ENCODE measurements around the gene EPHB3. TPM values are rescaled to one million over a fixed set of nuclear protein-coding genes. Genes with fewer than 3 reads are reported as not detected.
A peak's percentile ranks its signal among the peaks of the same experiment; 100 is the strongest.

The EPHB3 gene
- total RNA-seq, 2 donors from 2014 or later: 7.9 to 10.1 TPM

GRCh38 chr3:184564685-184565385 is 3.2 kb downstream of the EPHB3 start:
- no peak for ATAC-seq
- DNase-seq: no peak
- Histone ChIP-seq H3K4me1 (peaks cover 80% of the 10 kb centered on the region), H3K27me3 (no peaks in the 10 kb centered on the region), H3K9me3 (no peaks in the 10 kb centered on the region), H3K27ac (peak overlapping the region; percentile 82 to 90 (median 85)), H3K36me3 (replicated peaks in 1 of 2; ENCODE audit: insufficient read depth in 1 of 2, low read depth in 2 of 2) (no peaks in the 10 kb centered on the region), H3K4me3 (no peak overlapping the region)
- TF ChIP-seq POLR2A (IDR thresholded peaks at IDR 0.05) (no peak), CTCF (IDR thresholded peaks at IDR 0.05) (no peak)
- 37 to 40% methylated on average over 4 to 5 of the region's 5 CpGs for WGBS, 2 donors
- intact Hi-C loops (cut with DNase I): no loop called here

DNA sequence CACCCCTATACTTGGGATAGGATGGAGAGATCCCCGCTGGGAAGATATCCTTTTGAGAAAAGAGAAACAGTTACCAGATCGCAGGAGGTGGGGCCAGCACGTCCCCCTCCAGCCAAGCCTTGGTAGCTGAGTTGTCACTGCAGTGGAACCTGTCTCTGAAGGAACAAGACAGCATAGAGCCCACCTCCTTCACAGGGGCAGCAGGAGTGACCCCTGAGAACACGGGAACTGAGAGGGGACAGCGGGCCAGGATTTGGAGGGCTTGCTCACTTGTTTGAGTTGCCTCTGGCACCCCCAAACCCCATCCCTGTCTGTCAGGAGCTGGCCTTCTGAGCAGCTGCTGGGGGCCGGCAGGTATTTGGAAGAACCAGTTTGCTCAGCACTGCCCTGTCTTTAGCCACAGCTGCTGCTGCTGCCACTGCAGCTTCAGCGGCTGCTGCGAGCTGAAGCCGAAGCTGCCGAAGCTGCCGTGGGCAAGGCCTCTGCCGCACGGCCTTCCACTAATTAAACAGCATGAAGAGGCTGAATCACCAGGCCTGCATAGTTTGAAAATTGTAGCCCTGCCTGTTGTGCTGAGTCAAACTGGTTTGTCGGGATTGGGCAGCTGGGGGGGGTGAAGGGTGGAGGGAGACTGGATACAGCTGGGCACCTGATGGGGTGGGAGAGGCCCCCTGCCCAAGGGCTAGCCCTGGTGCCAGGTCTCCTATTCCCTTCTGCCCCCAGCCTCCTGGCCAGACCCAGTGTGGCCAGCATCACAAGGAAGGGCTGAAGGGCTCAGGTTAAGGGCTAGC is 4.0 kb downstream of the EPHB3 start:
- WGBS, 2 donors: 18 to 23% methylated on average over 4 to 14 of the region's 14 CpGs
- Histone ChIP-seq H3K4me3 (no peak overlapping the region), H3K27ac (peak overlapping the region; percentile 82 to 90 (median 85)), H3K9me3 (no peaks in the 10 kb centered on the region), H3K27me3 (no peaks in the 10 kb centered on the region), H3K4me1 (peaks cover 77% of the 10 kb centered on the region), H3K36me3 (replicated peaks in 1 of 2; ENCODE audit: insufficient read depth in 1 of 2, low read depth in 2 of 2) (no peaks in the 10 kb centered on the region)
- ATAC-seq (peak; percentile 41), DNase-seq (peak; percentile 86 to 92 (median 90))
- TF ChIP-seq CTCF (IDR thresholded peaks at IDR 0.05) (no peak), POLR2A (IDR thresholded peaks at IDR 0.05) (peak; percentile 69 to 74 (median 73))
- intact Hi-C loops (cut with DNase I): no loop called here

DNA sequence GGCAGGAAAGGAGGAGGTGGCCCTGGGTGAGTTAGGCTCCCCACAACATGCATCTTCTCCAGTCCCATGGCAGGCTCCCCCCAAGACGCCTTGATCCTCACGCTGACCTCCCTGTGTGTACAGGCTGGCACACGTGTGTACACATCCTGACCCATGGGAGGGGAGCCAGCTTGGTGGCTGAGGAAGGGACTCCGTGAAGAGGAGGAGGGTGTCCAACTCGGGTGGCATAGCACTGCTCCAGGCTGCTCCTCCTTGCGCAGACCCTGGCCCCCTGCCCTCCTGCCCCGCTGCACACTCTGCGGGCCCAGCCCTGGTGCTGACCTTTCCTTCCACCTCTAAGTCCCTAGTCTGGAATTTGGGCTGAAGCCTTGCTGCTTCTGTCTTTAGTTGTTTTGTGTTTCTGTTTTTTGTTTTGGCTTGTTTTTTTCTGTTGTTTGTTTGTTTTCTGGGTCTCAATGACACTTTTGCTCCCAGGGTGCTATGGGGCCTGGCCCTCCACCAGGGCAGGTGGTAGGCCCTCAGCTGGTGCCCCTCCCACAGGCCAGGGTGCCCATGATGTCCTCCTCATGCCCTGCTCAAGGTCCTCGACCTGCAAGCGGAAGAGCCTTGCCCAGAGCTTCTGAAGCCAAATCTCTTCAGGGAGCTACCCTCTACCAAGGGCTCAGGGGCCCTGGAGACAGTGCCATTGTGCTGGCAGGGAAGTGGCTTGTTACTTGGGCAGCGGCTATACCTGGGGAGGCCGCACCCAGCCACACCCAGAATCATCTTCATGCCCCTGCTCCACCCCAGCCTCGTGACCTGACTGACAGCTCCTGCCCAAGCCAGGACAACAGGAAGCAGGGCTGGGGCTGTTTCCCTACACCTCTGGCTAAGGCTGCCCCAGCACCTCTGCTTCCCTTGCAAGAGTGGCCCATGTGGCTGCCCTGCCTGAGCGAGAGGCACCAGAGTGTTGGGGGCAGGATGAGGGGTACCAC is 5.1 kb downstream of the EPHB3 start:
- TF ChIP-seq CTCF (IDR thresholded peaks at IDR 0.05): no peak
- TF ChIP-seq POLR2A (IDR thresholded peaks at IDR 0.05): no peak
- H3K9me3 ChIP-seq: no peaks in the 10 kb centered on the region
- peaks cover 71% of the 10 kb centered on the region for H3K4me1 ChIP-seq
- no peaks in the 10 kb centered on the region for H3K36me3 ChIP-seq (replicated peaks in 1 of 2; ENCODE audit: insufficient read depth in 1 of 2, low read depth in 2 of 2)
- no peak overlapping the region for H3K4me3 ChIP-seq
- no peaks in the 10 kb centered on the region for H3K27me3 ChIP-seq
- 50 to 57% methylated on average over 8 to 14 of the region's 14 CpGs for WGBS, 2 donors
- DNase-seq (peak in 2 of 4 donors; percentile 60 to 65), ATAC-seq (no peak)
- H3K27ac ChIP-seq: peak overlapping the region; percentile 82 to 90 (median 85)
- intact Hi-C loops (cut with DNase I): no loop called here

DNA sequence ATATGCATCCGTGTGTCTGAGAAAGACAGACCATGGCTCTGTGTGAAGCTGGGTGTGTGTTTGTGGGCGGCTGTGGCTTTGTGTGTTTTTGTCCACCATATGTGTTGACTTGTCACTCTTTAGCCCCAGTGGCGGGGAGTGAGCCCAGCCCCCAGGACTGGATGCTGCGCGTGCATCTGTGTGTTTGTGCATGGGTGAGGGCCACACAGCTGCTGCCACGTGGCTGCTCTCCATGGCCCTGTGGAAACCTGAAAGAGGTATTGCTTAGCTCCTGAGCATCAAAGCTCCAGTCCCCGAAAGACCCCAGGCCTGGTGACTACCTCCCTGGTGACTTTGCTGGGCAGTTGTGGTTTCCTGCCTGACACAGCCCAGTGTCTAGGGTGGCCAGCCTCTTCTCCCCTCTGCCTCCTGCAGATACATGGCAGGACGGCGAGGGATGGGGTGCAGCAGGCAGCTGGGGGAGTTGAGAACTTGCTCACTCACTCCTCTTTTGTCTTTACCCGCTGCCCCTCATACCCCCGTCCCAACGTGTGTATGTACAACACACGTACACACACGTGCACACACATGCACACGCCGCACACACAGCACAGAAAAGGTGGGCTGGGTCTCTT is 6.5 kb downstream of the EPHB3 start:
- Histone ChIP-seq H3K4me1 (peaks cover 63% of the 10 kb centered on the region), H3K27me3 (no peaks in the 10 kb centered on the region), H3K9me3 (no peaks in the 10 kb centered on the region), H3K36me3 (replicated peaks in 1 of 2; ENCODE audit: insufficient read depth in 1 of 2, low read depth in 2 of 2) (peaks cover 0 to under 1% of the 10 kb centered on the region in 2 donors), H3K4me3 (peak overlapping the region in 1 of 2 donors; percentile 30), H3K27ac (peak overlapping the region; percentile 41 to 90 (median 84))
- ATAC-seq (no peak), DNase-seq (peak in 2 of 4 donors; percentile 65 to 71)
- 55 to 58% methylated on average over 15 to 16 of the region's 16 CpGs for WGBS, 2 donors
- TF ChIP-seq POLR2A (IDR thresholded peaks at IDR 0.05) (no peak), CTCF (IDR thresholded peaks at IDR 0.05) (no peak)
- intact Hi-C loops (cut with DNase I): no loop called here
